SK-N-SH (cell line): Measurements from ENCODE around the gene KCNJ4.

Experiments used
- EP300 ChIP-seq, 2 experiments: IDR thresholded peaks; 2 replicates each; pipeline versions ENCODE4 v1.4.0 to v1.6.1; 2012; ENCODE audit warnings: borderline replicate concordance in 1 of 2, low read depth in 1 of 2, low read length in 1 of 2
- TF ChIP-seq, protein P1 (sequence below): fragments of 200-600 bp; sonication (generic); IDR thresholded peaks from 2 replicates; pipeline ENCODE4 v1.6.1; 2017; ENCODE audit warnings: antibody characterized with exemption, mild to moderate bottlenecking, moderate library complexity

DNA sequence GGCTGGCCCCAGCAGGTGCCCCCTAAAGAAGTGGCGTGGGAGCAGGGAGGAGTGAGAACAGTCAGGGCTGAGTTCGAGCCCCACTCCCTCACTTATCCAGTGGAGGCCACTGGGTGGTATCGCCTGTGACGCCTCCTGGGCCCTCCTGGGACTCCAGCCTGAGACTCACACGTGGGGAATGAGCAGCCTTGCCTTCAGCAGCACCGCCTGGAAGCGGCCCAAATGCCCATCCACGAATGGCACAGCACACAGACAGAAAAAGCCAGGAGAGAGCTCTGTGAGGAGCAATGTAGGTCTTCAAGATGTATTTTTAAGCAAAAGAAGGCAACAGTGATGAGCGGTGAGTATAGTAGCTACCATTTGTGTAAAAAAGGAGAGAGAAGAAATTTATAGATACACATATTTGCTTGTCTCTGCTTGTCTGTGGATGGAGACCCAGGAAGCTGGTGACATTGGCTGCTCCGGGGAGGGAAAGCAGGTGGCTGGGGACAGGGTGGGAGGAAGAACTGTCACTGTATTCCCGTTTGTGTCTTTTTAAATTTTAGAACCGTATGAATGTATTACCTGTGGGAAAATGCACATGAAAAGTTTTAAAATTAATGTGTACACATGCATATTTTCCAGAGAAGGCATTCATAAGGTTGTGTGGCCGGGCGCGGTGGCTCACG, 13.2 kb downstream of the KCNJ4 start:
- no peak for TF ChIP-seq EP300 (IDR thresholded peaks at IDR 0.05; ENCODE audit: borderline replicate concordance in 1 of 2, low read depth in 1 of 2, low read length in 1 of 2)
- TF ChIP-seq, protein P1, sequence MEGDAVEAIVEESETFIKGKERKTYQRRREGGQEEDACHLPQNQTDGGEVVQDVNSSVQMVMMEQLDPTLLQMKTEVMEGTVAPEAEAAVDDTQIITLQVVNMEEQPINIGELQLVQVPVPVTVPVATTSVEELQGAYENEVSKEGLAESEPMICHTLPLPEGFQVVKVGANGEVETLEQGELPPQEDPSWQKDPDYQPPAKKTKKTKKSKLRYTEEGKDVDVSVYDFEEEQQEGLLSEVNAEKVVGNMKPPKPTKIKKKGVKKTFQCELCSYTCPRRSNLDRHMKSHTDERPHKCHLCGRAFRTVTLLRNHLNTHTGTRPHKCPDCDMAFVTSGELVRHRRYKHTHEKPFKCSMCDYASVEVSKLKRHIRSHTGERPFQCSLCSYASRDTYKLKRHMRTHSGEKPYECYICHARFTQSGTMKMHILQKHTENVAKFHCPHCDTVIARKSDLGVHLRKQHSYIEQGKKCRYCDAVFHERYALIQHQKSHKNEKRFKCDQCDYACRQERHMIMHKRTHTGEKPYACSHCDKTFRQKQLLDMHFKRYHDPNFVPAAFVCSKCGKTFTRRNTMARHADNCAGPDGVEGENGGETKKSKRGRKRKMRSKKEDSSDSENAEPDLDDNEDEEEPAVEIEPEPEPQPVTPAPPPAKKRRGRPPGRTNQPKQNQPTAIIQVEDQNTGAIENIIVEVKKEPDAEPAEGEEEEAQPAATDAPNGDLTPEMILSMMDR = no peak
